Suppressor macrophage treated with lipopolysaccharide for 1 hour (primary cell): Measurements from ENCODE around the gene TSKS.
A peak's percentile ranks its signal among the peaks of the same experiment; 100 is the strongest.

Experiments
- DNase-seq, 3 donors: peaks; one replicate each; pipeline ENCODE4 v3.0.0-alpha.2; 2020 to 2022

The TSKS gene, protein sequence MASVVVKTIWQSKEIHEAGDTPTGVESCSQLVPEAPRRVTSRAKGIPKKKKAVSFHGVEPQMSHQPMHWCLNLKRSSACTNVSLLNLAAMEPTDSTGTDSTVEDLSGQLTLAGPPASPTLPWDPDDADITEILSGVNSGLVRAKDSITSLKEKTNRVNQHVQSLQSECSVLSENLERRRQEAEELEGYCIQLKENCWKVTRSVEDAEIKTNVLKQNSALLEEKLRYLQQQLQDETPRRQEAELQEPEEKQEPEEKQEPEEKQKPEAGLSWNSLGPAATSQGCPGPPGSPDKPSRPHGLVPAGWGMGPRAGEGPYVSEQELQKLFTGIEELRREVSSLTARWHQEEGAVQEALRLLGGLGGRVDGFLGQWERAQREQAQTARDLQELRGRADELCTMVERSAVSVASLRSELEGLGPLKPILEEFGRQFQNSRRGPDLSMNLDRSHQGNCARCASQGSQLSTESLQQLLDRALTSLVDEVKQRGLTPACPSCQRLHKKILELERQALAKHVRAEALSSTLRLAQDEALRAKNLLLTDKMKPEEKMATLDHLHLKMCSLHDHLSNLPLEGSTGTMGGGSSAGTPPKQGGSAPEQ

DNA sequence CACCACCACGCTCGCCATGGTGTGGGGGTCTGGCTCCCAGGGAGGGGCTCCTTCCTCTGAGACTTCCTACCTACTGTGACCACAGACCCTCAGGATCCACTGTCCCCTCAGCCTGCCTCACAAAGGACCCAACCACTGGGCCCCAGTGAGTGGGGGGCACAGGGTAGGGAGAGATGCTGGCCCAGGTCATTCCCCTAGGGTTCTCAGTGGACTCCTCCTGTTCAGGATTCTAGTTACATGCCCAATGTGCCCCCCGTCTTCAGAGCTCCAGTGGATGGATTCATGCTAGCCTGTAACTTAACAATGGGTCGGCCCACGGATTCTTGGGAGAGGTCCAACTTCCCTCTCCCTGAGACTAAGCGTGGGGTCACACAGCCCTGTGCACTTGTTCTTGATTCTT, at the start of gene TSKS:
Gene TSKS (minus strand): TSS at position 77 of the 400 bp plus-strand sequence. CDS start 59 bp downstream, at position 18.
- DNase-seq, result no peak

DNA sequence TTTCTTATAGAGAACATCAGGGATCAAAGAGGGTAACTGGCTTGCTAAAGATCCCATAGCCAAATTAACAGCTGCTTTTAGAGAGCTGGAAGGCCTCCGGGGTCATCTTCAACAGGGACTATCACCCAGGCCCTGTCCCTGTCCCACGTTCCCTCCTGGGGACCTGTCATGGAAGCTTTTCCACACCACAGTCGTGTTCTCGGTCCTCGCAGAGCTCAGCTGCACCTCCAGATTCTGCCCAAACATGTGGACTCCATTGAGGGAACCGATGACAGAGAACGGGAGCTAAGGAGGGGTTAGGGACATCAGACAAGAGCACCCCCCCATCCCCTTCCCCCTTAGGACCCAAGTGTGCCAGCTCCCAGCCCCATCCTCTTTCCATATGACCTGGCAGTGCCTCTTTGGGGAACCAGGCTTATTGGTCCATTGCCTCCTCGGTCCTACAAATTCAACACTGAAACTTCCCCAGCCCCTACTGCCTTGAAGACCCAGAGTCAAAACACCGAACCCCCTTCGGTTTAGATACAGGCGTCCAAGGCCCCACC, 49.4 kb upstream of the TSKS start:
- DNase-seq, result no peak

DNA sequence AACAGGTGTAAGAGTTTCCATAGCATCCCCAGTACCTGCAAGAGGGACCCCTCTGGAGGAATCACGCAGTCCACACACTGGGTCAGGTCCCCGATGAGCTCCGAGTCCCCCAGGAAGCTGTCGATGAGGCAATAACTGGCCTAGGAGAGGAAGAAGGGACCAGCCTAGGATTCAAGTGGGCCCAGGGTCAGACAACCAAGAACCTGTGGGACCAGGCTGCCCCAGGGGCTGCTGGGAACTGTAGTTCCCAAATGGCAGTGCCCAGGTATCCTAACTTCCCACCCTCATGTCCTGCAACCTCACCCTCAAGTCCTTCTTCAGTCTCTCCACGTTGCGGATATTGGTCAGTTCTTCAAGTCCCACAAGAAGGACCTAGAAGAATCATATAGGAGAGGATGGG, 48.2 kb upstream of the TSKS start:
- DNase-seq, result no peak

DNA sequence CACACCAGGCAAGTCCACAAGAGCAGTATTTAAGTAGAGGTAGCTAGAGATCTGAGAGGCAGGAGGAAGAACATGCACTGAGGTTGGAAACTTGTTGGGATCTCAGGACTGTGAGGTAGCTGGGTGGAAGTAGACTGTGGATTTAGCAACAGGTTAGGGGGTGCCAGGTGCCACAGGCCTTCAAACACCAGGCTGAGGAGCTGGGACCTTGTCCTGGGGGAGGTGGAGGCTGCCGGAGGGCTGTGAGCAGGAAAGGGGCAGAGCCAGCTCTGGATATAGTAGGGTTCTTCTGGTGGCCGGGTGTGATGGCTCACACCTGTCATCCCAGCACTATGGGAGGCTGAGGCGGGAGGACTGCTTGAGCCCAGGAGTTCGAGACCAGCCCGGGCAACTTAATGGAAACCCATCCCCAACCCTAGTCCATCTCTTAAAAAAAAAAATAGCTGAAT, 46.9 kb upstream of the TSKS start:
- no peak for DNase-seq

DNA sequence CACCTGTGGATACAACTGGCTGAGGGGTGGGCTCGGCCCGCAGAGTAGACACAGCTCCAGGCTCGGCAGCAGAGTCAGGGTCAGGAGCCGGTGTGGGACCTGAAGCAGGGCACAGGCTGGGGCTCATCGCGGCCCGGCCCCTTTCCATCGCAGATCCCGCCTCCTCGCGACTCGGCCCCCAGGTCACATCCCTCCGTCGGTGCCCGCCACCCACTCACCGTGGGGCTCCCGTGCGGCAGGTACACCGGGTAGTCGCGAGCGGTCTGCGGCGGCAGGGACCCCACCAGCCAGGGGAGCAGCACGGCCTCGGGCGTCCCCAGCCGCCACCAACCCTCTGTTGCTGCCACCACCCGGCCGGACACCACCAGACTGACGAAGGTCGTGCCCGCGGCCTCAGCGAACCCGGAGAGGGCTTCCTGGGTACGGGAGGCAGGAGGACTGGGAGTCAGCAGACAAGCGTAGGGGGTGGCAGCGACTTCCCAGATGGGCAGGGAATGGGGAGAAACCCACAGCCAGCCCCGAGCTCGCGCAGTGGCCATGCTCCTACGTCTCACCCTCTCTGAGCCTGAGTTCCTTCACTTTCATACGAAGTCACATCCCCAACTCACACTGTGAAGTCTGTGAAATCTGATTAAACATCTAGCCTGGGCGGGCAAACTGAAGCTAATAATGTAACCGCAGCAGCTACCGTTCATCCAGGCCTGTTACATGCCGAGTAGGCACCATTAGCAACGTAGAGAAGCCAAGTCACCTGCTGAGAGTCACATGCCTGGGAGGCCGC, 46.2 kb upstream of the TSKS start:
- DNase-seq, result peak; percentile 56 to 85 (median 77)

DNA sequence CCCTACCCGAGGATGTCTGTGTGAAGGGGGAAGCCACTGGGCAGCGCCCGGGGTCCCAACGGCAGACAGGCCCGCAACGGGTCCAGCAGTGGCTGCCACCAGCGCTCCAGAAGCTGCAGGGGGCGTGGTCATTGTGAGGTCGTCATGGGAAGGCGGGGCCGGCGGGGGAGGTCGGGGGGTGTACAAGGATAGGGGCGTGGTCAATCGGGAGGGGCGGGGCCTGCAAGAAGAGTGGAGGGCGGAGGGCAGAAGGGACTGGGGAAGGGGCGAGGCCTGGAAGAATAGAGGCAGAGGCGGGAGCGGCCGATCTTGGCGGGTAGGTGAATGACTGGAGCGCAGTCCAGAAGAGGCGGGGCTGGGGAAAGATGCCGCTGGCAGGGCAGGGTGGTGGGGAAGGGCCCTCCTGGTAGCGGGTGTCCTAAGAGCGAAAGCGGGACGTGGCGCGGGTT, 45.6 kb upstream of the TSKS start:
- DNase-seq, result peak; percentile 84 to 94 (median 88)

DNA sequence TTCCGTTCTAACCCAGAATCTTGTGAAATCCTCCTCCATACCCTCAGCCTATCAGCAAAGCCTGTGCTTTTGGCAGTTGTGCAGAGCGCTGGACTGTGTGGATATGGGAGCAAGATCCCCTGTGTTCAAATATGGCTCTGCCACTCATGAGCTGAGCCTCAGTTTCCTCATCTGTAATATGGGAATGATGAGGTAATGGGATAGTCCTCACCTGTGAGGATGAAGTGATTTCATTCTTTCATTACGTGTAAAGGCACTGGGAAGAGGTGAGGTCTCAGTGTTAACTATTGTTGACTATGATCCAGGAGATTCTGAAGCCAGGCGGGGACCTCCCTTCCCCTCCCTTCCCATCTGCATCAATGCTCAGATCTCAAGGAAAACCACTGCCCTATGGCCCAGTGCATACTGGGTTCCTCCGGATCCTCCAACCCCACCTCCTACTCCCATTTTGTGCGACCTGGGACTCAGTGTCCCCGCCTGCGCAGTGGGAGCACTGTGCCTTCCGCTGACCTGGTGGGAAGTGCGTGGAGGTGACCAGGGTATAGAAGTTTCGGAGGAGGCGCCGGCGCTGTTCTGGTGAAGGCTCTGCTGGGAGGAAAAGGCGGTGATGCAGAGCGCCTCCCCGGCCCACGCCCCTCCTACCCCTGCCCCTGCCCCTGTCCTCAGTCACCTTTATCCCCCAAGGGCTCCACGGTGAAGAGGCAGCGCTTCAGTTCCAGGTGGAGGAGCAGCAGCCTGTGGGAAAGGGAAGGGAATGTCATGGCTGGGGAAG, 45.0 kb upstream of the TSKS start:
- no peak for DNase-seq

DNA sequence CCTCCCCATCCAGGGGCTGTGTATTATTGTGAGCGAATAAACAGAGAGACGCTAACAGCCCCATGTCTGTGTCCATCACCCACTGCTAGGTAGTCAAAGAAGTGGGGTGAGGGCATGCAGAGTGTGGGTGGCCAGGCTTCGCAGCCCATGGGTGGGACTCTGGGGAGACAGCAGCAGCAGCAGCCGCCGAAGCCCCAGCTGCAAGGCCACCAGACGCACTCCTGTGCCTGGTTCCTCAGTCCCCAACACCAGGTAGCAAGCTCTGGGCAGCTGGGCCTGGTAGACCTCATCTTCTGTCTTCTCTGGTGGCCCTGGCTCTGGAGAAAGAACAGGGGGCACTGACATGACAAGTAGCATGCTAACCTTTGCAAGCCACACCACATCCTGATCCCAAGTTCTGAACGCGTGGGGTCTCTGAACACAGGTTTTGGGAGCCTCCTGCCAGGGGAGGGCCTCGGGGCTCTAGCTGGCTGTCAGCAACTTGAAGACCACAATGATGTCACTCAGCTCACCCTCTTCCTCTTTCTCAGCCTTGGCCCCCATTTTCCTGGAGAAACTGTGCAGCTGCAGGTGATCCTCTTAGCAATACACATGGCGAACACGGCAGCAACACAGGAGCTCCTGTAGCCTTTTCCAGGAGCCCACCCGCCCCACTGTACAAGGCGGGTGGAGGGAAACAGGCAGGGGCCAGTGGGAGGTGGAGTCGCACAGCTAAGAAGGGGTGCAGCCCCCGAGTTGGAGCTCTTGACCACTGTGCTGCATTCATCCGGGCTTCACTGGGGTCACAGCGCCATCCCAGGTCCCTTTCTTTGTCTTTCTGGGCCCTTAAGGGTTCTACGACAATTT, 44.2 kb upstream of the TSKS start:
- peak; percentile 54 to 59 (median 55) for DNase-seq

DNA sequence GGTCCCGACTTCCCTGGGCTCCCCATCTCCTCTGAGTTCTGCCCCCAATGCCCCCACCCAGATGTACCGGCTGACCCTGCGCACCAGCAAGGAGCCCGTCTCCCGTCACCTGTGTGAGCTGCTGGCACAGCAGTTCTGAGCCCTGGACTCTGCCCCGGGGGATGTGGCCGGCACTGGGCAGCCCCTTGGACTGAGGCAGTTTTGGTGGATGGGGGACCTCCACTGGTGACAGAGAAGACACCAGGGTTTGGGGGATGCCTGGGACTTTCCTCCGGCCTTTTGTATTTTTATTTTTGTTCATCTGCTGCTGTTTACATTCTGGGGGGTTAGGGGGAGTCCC, 43.5 kb upstream of the TSKS start:
- no peak for DNase-seq

DNA sequence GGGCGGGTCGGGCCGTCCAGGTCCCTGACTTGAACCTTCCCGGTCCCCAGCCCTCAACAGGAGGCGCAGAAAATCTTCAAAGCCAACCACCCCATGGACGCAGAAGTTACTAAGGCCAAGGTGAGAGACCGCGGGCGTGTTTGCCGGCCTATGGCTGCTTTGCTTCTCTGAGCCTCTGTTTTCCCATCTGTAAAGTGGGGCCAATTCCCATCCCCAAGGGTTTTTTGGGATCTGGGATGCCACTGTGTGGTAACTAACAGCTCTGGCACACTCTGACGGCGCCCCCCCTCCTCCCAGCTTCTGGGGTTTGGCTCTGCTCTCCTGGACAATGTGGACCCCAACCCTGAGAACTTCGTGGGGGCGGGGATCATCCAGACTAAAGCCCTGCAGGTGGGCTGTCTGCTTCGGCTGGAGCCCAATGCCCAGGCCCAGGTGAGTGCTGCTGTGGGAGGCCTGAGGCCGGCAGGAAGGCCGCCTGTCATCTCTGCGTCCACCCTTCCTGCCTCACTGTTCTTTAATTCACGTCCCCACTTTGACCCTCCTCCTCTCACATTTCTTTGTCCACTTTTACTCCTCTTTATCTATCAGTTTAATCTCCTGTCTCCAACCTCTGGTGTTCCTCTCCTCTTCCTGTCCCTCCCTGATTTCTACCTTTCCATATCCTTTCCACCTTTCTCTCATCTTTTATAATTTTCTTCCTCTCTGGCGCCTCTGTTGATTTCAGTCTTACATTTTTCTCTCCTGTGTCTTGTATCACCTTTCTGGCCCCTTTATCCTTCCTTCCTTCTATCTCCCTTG, 42.9 kb upstream of the TSKS start:
- DNase-seq, result no peak

DNA sequence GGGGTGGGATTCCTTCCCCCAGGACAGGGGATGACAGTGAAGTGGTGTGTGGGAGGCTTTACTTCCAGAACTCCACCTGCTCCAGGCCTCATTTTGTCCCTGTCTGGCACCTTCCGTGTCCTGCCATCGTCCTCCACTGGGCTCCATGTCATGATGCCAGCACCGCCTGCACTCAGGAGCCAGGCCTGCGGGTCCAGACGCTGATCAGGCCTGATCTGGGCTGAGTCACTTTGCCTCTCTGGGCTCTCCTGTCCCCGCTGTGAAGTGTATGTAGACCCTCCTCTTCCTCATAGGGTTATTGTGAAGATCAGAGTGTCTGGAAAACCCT, 40.4 kb upstream of the TSKS start:
- DNase-seq, result no peak

DNA sequence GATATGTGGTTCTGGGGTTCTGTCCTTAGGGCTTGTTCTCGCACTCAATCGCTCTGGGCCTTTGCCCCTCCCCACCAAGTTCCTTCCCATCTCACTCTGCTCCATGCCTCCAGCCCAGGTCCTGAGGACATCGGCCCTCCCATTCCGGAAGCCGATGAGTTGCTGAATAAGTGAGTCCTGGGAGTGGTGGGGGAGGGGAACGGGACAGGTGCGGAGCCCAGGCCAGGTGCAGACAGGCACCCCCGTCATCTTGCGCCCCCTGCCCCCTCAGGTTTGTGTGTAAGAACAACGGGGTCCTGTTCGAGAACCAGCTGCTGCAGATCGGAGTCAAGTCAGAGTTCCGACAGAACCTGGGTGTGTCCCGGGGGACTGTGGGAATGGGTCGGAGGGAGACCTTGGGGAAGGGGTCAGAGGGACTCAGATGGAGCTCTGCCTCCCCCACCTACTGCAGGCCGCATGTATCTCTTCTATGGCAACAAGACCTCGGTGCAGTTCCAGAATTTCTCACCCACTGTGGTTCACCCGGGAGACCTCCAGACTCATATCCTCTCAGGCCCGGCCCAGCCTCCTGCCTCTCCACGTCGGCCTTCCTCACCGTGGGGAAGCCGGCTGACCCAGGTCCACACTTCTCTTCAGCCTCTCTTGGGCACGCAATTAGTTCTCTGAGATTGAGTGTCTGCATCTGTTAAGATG, 39.9 kb upstream of the TSKS start:
- DNase-seq, result no peak

DNA sequence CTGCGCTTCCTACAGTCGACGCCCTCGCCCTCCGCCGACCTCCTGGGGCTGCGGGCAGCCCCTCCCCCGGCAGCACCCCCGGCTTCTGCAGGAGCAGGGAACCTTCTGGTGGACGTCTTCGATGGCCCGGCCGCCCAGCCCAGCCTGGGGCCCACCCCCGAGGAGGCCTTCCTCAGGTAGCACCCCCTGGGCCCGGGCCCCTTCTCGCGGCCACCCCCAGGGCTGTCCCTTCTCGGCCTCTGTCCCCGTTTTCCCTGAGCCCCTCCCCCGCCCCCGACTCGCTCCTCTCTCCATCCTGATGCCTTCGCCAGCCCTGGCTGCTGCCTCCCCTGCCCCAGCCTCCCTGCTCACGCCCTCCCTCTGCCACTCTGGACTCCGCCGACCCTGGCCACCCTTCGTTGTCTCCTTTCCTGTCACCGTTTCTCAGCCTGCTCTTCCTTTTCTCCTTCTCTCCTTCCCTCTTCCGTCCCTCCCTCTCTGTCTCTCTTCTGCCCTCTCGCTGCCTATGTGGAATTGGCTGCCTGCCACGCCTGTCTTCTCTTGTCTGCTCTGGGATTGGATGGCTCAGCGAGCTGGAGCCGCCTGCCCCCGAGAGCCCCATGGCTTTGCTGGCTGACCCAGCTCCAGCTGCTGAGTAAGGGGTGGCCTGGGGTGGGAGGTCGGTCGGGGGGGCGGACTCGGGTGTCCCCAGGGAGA, 39.0 kb upstream of the TSKS start:
- DNase-seq, result no peak

DNA sequence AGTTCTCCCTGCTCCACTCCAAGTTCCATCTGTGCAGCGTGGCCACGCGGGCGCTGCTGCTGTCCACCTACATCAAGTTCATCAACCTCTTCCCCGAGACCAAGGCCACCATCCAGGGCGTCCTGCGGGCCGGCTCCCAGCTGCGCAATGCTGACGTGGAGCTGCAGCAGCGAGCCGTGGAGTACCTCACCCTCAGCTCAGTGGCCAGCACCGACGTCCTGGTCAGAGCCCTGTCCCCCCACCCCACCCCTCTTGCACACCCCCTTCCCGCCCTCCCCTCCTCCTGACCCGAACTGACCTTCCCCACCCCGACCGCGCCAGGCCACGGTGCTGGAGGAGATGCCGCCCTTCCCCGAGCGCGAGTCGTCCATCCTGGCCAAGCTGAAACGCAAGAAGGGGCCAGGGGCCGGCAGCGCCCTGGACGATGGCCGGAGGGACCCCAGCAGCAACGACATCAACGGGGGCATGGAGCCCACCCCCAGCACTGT, 38.3 kb upstream of the TSKS start:
- DNase-seq, result no peak

DNA sequence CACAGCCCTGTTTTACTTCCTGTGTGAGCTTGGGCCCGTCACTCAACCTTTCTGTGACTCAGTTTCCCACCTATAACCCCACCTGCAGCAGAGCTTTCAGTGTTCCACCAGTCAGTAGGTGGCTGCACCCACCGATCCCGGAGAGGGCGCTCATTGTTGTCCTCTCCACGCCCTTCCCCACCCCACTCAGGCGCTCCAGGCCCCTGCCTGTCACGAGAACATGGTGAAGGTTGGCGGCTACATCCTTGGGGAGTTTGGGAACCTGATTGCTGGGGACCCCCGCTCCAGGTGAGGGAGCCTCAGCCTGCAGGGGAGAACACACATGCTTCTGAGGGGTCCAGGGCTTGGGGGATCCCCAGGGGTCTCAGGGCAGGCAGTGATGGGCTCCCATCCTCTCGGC, 37.7 kb upstream of the TSKS start:
- DNase-seq, result no peak

DNA sequence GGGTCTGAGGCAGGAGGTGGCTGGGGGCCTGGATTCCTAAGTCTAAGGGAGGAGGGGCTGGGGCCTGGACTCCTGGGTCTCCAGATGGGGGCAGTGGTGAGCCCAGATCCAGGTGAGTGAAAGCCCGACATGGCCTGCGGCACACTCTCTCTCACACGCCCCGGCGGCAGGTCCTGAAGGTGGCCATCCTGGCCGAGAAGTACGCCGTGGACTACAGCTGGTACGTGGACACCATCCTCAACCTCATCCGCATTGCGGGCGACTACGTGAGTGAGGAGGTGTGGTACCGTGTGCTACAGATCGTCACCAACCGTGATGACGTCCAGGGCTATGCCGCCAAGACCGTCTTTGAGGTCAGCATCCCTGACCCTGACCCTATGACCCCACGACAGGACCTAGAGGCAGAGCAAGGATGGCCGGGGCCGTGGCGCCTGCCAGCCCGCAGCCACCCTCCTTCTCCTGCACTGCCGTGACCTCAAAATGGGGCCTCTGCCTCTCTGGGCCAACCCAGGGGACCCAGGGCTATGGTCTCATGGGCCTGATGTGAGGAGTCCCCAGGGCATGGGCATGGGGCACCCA, 36.8 kb upstream of the TSKS start:
- DNase-seq, result no peak

DNA sequence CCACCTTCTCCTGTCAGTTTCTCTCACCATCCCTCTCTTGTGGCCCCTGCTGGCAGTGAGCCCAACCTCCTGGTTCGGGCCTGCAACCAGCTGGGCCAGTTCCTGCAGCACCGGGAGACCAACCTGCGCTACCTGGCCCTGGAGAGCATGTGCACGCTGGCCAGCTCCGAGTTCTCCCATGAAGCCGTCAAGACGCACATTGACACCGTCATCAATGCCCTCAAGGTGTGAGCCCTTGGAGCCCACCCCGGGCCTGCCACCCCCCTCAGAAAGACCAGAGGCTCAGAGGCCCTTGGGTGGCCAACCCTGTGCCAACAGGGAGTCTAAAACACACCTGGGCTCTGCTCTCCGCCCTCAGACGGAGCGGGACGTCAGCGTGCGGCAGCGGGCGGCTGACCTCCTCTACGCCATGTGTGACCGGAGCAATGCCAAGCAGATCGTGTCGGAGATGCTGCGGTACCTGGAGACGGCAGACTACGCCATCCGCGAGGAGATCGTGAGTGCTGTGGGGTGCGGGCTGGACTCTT, 36.2 kb upstream of the TSKS start:
- DNase-seq, result no peak

DNA sequence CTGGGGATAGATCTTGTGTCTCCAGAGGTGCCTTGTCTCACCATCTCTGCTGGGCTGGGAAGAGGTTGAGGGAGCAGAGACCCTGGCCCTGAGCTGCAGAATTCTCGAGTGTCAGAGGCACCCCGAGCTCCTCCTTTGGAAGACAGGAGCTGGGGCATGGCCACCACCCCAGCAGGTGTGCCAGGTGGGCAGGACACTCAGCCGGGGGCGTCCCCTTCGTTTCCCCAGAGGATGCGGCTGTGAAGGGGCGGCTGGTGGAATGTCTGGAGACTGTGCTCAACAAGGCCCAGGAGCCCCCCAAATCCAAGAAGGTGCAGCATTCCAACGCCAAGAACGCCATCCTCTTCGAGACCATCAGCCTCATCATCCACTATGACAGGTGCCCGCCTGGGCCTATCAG, 35.5 kb upstream of the TSKS start:
- no peak for DNase-seq

DNA sequence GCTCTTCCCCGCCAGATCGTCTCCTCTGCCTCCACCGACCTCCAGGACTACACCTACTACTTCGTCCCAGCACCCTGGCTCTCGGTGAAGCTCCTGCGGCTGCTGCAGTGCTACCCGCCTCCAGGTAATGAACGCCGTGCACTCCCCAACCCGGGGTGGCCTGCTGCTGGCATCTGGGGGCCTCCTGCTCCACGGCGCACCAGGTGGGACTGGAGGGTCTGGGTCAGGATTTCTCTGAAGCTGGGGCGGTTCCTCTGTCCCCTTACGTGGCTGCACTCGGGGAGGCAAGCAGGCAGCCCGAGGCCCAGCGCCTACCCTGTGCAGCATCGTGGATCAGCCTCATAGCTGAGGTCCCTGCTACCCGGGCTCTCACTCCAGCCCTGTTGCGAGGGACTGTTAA, 32.5 kb upstream of the TSKS start:
- no peak for DNase-seq
